Chondrocyte (in vitro differentiated cells): ENCODE measurements around the gene BCKDK. TPM values are rescaled to one million over a fixed set of nuclear protein-coding genes. Genes with fewer than 3 reads are reported as not detected.
"Not testable (repeated sequence)": the region's sequence is repeated elsewhere in the genome, so short reads cannot be mapped to it uniquely, and the experiment has no call there.

Experiments used
- DNase-seq: peaks from one replicate; pipeline ENCODE4 v3.0.0; 2021; ENCODE audit warnings: mixed read lengths, low spot score
- H3K27ac Mint-ChIP-seq: one replicate; pipeline ENCODE4 v1.8.0; 2021; ENCODE audit warnings: mild to moderate bottlenecking, moderate library complexity, mixed read lengths; ENCODE audit not compliant: unreplicated experiment
- H3K27me3 Mint-ChIP-seq: 2 replicates; pipeline ENCODE4 v1.8.0; 2021; ENCODE audit warnings: low read depth, mixed read lengths
- H3K36me3 Mint-ChIP-seq: 2 replicates; pipeline ENCODE4 v1.8.0; 2021; ENCODE audit warnings: low read depth, mixed read lengths
- H3K4me1 Mint-ChIP-seq: 2 replicates; pipeline ENCODE4 v1.8.0; 2021; ENCODE audit warnings: low read depth, mild to moderate bottlenecking, mixed read lengths
- H3K4me3 Mint-ChIP-seq: one replicate; pipeline ENCODE4 v1.8.0; 2021; ENCODE audit warnings: mild to moderate bottlenecking, moderate library complexity, mixed read lengths; ENCODE audit not compliant: unreplicated experiment
- H3K9me3 Mint-ChIP-seq: 2 replicates; pipeline ENCODE4 v1.8.0; 2021; ENCODE audit warnings: low read depth, mixed read lengths
- total RNA-seq: library from RNA; stranded (reverse); gene quantifications from 3 replicates; pipeline ENCODE4 v1.2.1, GENCODE V29; 2021
- TF ChIP-seq, protein P1 (sequence below): fragments of 200-600 bp; sonication (generic); IDR thresholded peaks from 2 replicates; pipeline ENCODE4 v1.5.0; 2021; ENCODE audit warnings: antibody characterized with exemption, mild to moderate bottlenecking, moderate library complexity

BCKDK gene
- total RNA-seq, 1 donor from 2014 or later = 36.3 TPM

DNA sequence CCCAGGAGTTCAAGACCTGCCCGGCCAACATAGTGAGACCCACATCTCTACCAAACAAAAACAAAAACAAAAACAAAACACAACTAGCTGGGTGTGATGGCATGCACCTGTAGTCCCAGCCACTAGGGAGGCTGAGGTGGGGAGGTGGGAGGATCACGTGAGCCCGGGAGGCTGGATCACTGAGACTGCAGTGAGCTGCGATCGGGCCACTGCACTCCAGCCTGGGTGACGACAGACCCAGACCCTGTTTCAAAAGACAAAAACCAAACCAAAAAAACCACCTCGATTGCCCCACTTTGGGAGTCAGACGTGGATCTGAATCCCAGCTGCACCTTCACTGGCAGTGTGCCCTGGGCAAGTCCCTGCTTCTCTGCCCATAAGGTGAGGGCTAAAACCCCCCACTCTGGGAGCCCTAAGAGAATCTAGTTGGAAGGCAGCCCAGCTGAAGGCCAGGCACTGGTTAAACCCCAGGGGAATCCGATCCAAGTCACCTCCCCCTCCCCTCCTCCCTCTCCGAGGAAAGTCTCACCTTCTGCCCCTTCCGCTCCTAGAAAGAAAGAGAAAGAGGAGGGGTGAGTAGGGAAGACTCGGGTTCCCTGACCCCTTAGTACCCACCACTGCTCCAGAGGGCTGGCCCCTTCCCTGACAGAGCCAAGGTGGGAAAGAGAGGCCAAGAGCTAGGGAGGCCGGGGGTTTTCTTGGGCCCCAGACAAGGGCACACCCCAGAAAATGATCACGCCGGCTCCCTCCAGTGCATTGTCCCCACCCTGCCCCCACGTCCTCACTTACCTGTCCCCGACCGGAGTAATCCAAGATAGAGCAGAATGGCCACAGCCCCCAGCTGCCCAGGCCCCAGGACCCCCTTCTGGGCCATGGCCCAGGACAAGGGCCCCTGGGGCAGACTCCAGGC lies 26.7 kb downstream of the BCKDK start:
- Mint-ChIP-seq H3K27ac (no peak overlapping the region), H3K4me1 (peaks cover 10% of the 10 kb centered on the region), H3K36me3 (peaks cover 2% of the 10 kb centered on the region), H3K4me3 (no peak overlapping the region), H3K9me3 (no peaks in the 10 kb centered on the region), H3K27me3 (no peaks in the 10 kb centered on the region)
- TF ChIP-seq, protein P1, sequence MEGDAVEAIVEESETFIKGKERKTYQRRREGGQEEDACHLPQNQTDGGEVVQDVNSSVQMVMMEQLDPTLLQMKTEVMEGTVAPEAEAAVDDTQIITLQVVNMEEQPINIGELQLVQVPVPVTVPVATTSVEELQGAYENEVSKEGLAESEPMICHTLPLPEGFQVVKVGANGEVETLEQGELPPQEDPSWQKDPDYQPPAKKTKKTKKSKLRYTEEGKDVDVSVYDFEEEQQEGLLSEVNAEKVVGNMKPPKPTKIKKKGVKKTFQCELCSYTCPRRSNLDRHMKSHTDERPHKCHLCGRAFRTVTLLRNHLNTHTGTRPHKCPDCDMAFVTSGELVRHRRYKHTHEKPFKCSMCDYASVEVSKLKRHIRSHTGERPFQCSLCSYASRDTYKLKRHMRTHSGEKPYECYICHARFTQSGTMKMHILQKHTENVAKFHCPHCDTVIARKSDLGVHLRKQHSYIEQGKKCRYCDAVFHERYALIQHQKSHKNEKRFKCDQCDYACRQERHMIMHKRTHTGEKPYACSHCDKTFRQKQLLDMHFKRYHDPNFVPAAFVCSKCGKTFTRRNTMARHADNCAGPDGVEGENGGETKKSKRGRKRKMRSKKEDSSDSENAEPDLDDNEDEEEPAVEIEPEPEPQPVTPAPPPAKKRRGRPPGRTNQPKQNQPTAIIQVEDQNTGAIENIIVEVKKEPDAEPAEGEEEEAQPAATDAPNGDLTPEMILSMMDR = no peak
- DNase-seq = no peak

DNA sequence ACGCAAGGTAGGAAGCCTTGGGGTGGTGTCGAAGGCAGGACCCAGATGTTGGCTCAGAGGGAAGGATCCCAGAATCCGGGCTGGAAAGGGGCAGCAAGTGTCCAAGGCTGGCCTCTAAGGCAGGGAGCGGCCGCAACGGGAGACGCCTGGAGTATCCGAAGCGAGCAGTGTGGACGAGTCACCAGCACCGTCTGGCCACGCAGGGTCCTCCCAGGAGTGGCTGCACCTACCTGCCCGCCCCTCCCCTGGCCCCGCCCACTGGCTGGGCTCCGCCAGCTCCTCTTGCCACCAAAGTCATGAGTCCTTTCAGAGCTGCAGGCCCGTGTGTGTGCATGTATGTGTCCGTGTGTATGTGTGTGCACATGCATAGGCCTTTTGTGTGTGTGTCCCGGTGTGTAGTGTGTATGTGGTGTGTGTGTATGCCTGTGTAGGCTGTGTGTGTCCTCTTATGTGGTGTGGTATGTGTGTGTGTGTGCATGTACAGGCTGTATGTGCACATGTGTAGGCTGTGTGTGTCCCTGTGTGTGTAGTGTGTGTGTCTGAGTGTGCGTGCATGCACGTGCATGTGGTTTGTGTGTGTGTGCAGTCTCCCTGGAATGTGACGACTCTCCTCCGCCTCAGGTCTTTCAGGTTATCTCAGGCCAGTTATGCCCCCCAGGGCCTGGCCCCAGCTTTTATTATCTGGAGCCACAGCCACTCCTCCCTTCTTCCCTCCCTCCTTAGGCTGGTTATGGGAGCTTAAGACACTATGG lies 27.5 kb downstream of the BCKDK start, which contains the start of gene PRSS8:
Gene PRSS8 (minus strand): TSS at position 193 of the 752 bp plus-strand sequence. CDS start 229 bp downstream, outside the sequence.
- Mint-ChIP-seq H3K4me1 (peaks cover 12% of the 10 kb centered on the region), H3K27ac (no peak within 1 kb of the TSS), H3K27me3 (no peaks in the 10 kb centered on the region)

DNA sequence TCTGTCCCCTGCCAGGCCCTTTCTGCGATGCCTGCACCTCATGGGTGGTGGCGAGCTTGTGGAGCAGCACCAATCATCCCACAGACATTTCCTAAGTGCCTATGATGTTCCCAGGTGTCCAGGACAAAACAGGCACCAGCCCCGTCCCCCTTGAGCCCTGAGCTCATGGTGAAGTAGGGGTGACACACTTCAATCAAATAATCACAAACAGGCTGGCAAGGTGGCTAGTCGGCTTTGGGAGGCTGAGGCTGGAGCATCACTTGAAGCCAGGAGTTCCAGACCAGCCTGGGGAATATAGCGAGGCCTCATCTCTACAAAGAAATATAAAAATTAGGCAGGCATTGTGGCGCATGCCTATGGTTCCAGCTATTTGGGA lies 28.1 kb downstream of the BCKDK start:
- H3K4me1 Mint-ChIP-seq = peaks cover 17% of the 10 kb centered on the region
- H3K27me3 Mint-ChIP-seq = no peaks in the 10 kb centered on the region
- TF ChIP-seq, protein P1 = no peak
- H3K36me3 Mint-ChIP-seq = peaks cover under 1% of the 10 kb centered on the region
- H3K4me3 Mint-ChIP-seq = no peak overlapping the region
- no peaks in the 10 kb centered on the region for H3K9me3 Mint-ChIP-seq
- H3K27ac Mint-ChIP-seq = no peak overlapping the region
- no peak for DNase-seq

More for the DNA sequence above, 27.5 kb downstream of the BCKDK start, which contains the start of gene PRSS8:
- Mint-ChIP-seq H3K4me3 (no peak within 1 kb of the TSS), H3K9me3 (no peaks in the 10 kb centered on the region), H3K36me3 (peaks cover 2% of the 10 kb centered on the region)
- no peak for DNase-seq
- TF ChIP-seq, protein P1 = no peak

DNA sequence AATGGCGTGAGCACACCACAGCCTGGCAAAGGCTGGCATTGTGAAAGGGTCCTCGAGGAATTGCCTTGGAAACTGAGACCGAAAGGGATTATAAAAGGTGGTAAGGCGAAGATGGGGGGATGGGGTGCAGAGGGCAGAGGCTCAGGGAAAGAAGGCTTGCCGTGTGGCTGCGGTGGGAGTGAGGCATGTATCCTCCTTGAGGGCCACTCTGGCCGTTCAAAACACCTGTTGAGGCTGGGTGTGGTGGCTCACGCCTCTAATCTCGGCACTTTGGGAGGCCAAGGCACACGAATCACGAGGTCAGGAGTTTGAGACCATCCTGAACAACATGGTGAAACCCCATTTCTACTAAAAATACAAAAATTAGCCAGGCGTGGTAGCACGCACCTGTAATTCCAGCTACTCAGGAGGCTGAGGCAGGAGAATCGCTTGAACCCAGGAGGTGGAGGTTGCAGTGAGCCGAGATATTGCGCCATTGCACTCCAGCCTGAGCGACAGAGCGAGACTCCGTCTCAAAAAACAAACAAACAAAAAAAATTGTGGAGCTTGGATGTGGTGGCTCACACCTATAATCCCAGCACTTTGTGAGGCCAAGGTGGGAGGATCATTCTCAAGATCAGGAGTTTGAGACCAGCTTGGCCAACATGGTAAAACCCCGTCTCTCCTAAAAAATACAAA lies 28.8 kb downstream of the BCKDK start:
- H3K27me3 Mint-ChIP-seq, H3K27ac Mint-ChIP-seq: not testable (repeated sequence)

DNA sequence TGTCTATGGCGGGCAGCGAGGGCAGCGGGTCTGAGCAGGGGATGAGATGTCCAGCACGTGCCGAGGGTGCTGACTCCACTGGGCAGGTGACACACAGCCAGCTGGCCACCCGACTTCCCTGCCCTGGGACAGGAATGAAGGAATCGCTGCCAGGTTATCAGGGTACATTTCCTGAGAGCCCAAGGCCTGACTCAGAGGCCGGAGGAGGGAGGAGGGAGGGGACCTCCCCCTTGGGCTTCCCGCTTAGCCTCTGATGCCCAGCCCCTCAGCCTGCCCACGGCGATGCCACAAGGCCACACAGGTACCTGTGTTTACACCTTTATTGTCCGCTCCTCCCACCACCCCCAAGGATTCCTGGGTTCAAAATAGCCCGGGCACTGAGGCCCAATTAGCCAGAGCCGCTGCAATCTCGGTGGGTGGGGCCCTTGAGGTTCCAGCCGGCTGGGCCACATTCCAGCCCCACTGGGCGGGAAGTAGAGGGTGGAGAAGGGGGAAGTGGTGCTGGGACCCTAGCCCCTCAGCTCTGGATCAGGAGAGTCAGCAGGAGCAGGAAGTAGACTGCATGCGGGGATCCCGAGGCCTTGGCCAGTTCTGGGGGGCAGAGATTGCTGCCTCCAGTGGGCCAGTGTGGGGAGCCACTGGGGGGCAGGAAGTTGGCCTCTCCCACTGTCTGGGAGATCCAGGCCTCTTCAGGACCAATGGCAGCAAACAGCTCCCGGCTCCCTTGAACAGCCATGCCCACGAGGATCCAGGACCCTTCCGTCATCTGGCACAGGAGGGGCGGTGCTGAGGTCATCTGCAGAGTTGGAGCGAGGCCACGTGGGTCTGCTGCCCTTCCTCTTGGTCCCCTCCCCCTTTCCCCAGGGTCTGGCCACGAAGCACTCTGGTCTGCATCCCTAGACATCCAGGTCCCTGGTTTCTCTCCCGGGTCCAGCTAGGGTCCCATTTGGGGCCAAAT lies 30.7 kb downstream of the BCKDK start:
- TF ChIP-seq, protein P1 = no peak
- no peak overlapping the region for H3K27ac Mint-ChIP-seq
- DNase-seq = no peak
- no peak overlapping the region for H3K4me3 Mint-ChIP-seq
- peaks cover 26% of the 10 kb centered on the region for H3K4me1 Mint-ChIP-seq
- H3K27me3 Mint-ChIP-seq = no peaks in the 10 kb centered on the region
- H3K9me3 Mint-ChIP-seq = no peaks in the 10 kb centered on the region
- H3K36me3 Mint-ChIP-seq = no peaks in the 10 kb centered on the region

More for the DNA sequence above, 28.8 kb downstream of the BCKDK start:
- peaks cover 24% of the 10 kb centered on the region for H3K4me1 Mint-ChIP-seq
- H3K9me3 Mint-ChIP-seq, H3K4me3 Mint-ChIP-seq, H3K36me3 Mint-ChIP-seq, DNase-seq: not testable (repeated sequence)

DNA sequence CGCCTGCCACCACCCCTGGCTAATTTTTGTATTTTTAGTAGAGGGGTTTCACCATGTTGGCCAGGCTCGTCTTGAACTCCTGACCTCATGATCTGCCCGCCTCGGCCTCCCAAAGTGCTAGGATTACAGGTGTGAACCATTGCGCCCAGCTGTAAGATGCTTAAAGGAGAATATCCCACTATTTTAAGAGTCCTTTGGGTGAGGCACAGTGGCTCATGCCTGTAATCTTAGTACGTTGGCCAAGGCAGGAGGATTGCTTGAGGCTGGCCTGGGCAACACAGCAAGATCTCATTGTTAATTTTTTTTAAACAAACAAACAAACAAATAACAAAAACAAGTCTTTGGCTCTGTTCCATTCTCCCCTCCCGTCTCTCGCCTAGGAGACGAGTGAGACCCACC lies 32.9 kb downstream of the BCKDK start:
- H3K9me3 Mint-ChIP-seq, DNase-seq, H3K4me3 Mint-ChIP-seq, H3K27me3 Mint-ChIP-seq, H3K36me3 Mint-ChIP-seq: not testable (repeated sequence)
- H3K4me1 Mint-ChIP-seq = peaks cover 23% of the 10 kb centered on the region
- H3K27ac Mint-ChIP-seq = peak overlapping the region; percentile 92
